Measurements from ENCODE around the gene PANK4. TPM values are rescaled to one million over a fixed set of nuclear protein-coding genes. Genes with fewer than 3 reads are reported as not detected.
A peak's percentile ranks its signal among the peaks of the same experiment; 100 is the strongest.
"Not testable (repeated sequence)": the region's sequence is repeated elsewhere in the genome, so short reads cannot be mapped to it uniquely, and the experiment has no call there.

The PANK4 gene
- total and polyA plus RNA-seq, 9 of the 15 experiments (the other 6 are each of a cell fraction or from before 2014, with no cell fraction given), result 0.93 to 55.6 (median 31.5) TPM

GRCh38 chr1:2459102-2459753, 67.2 kb downstream of the PANK4 start:
- H2AFZ ChIP-seq (ENCODE audit: low read depth, low read length); H3K36me3 ChIP-seq (ENCODE audit: control insufficient read depth, insufficient read depth, low read length); FAIRE-seq; H3K27ac ChIP-seq (ENCODE audit: extremely low read depth, low read depth, low read length); DNase-seq (ENCODE audit: extremely low read depth in 1 of 4, low spot score in 3 of 4); in situ Hi-C loops (cut with MboI); POLR2A ChIA-PET; BruUV-seq (replicated peaks); H3K4me3 ChIP-seq; ATAC-seq; intact Hi-C loops (cut with micrococcal nuclease); H3K9me1 ChIP-seq (ENCODE audit: control insufficient read depth, insufficient read depth, low read length); H3K9me3 ChIP-seq (replicated peaks; ENCODE audit: control insufficient read depth, insufficient read depth, low read depth, low read length); CTCF ChIA-PET (ENCODE audit: low intra/inter-chr PET ratio); H3K79me2 ChIP-seq (ENCODE audit: control insufficient read depth, insufficient read depth, low read length); H3K4me2 ChIP-seq (ENCODE audit: insufficient read depth, low read length); H3K9ac ChIP-seq (ENCODE audit: insufficient read depth in 1 of 2, low read depth in 2 of 2, low read length in 2 of 2): not testable (repeated sequence)
- Histone ChIP-seq H4K20me1 (replicated peaks; ENCODE audit: control insufficient read depth, insufficient read depth, low read length) (peaks cover 20% of the 10 kb centered on the region), H3K27me3 (ENCODE audit: control insufficient read depth in 2 of 2, insufficient read depth in 2 of 2, low read length in 2 of 2) (peaks cover 20 to 78% of the 10 kb centered on the region in 2 experiments; a peak in 3 of 5 replicates), H3K4me1 (replicated peaks in 1 of 2; ENCODE audit: control insufficient read depth in 2 of 2, insufficient read depth in 2 of 2, low read length in 2 of 2) (peaks cover 0 to 52% of the 10 kb centered on the region in 2 experiments; a peak in 1 of 5 replicates)
- peak; percentile 96 for TF ChIP-seq ZNF263 (CRISPR knock-in tag; IDR thresholded peaks at IDR 0.05; ENCODE audit: borderline replicate concordance)
- 14% methylated on average over 13 of the region's 16 CpGs for WGBS (ENCODE audit: insufficient coverage, low coverage, missing lambda C conversion rate)

GRCh38 chr1:2458687-2459086, 67.7 kb downstream of the PANK4 start:
- Histone ChIP-seq H3K36me3 (ENCODE audit: control insufficient read depth, insufficient read depth, low read length) (no peaks in the 10 kb centered on the region), H3K9me3 (replicated peaks; ENCODE audit: control insufficient read depth, insufficient read depth, low read depth, low read length) (no peaks in the 10 kb centered on the region), H3K27me3 (ENCODE audit: control insufficient read depth in 2 of 2, insufficient read depth in 2 of 2, low read length in 2 of 2) (peaks cover 18 to 76% of the 10 kb centered on the region in 2 experiments; a peak in 3 of 5 replicates), H4K20me1 (replicated peaks; ENCODE audit: control insufficient read depth, insufficient read depth, low read length) (peaks cover 15% of the 10 kb centered on the region), H3K27ac (ENCODE audit: extremely low read depth, low read depth, low read length) (no peak overlapping the region), H3K9me1 (ENCODE audit: control insufficient read depth, insufficient read depth, low read length) (no peaks in the 10 kb centered on the region), H2AFZ (ENCODE audit: low read depth, low read length) (no peak overlapping the region), H3K79me2 (ENCODE audit: control insufficient read depth, insufficient read depth, low read length) (no peaks in the 10 kb centered on the region), H3K4me2 (ENCODE audit: insufficient read depth, low read length) (no peak overlapping the region), H3K4me1 (replicated peaks in 1 of 2; ENCODE audit: control insufficient read depth in 2 of 2, insufficient read depth in 2 of 2, low read length in 2 of 2) (peaks cover 0 to 58% of the 10 kb centered on the region in 2 experiments; a peak in 1 of 5 replicates), H3K9ac (ENCODE audit: insufficient read depth in 1 of 2, low read depth in 2 of 2, low read length in 2 of 2) (no peak overlapping the region), H3K4me3 (no peak overlapping the region)
- no TSS peak for BruUV-seq (replicated peaks)
- intact Hi-C loops (cut with micrococcal nuclease), result no loop called here
- no peak for FAIRE-seq
- CTCF ChIA-PET (ENCODE audit: low intra/inter-chr PET ratio), result no interaction called here
- TF ChIP-seq RB1 (IDR thresholded peaks at IDR 0.05; ENCODE audit: low read depth), result no peak
- TF ChIP-seq GTF2A2 (tag; IDR thresholded peaks at IDR 0.05), result no peak
- no peak for TF ChIP-seq L3MBTL2 (IDR thresholded peaks at IDR 0.05)
- TF ChIP-seq MAX (CRISPR knock-in tag; IDR thresholded peaks at IDR 0.05), result no peak
- no peak for TF ChIP-seq EGR1 (conservative IDR thresholded peaks at IDR 0.05)
- TF ChIP-seq CHD1 (IDR thresholded peaks at IDR 0.05; ENCODE audit: low read length), result no peak
- no peak for TF ChIP-seq CREB1 (IDR thresholded peaks at IDR 0.05)
- no peak for TF ChIP-seq CREB1 (CRISPR knock-in tag; IDR thresholded peaks at IDR 0.05)
- no peak for TF ChIP-seq MLX (CRISPR knock-in tag; conservative IDR thresholded peaks at IDR 0.05)
- no peak for TF ChIP-seq NR2C2 (CRISPR knock-in tag; IDR thresholded peaks at IDR 0.05)
- TF ChIP-seq NR2C2 (tag; IDR thresholded peaks at IDR 0.05), result no peak
- no peak for TF ChIP-seq ZFP1 (CRISPR knock-in tag; IDR thresholded peaks at IDR 0.05)
- no peak for TF ChIP-seq ZNF780A (CRISPR knock-in tag; IDR thresholded peaks at IDR 0.05)
- TF ChIP-seq HDAC3 (IDR thresholded peaks at IDR 0.05; ENCODE audit: borderline replicate concordance, partially characterized antibody), result no peak
- no peak for TF ChIP-seq ASH1L (IDR thresholded peaks at IDR 0.05; ENCODE audit: borderline replicate concordance, low read depth, partially characterized antibody)
- TF ChIP-seq NR3C1 (CRISPR knock-in tag; IDR thresholded peaks at IDR 0.05), result no peak
- DNase-seq (ENCODE audit: extremely low read depth in 1 of 4, low spot score in 3 of 4), result no peak
- WGBS (ENCODE audit: insufficient coverage, low coverage, missing lambda C conversion rate), result 0% methylated on average over 18 of the region's 18 CpGs
- ATAC-seq, result no peak
- POLR2A ChIA-PET, result no interaction called here
- in situ Hi-C loops (cut with MboI), result no loop called here
